HEK293T (cell line): ENCODE results near the gene RAB11FIP4.

Source experiments
- CTCF ChIA-PET: fragments of 350-600 bp; formaldehyde crosslinking; extraction: SDS; loops from one replicate; lab custom pipeline; 2021; ENCODE audit warnings: antibody characterized with exemption, inconsistent platforms; lab: Yijun Ruan, JAX
- POLR2A ChIA-PET: fragments of 350-600 bp; formaldehyde crosslinking; extraction: SDS; loops from one replicate; lab custom pipeline; 2020; ENCODE audit warnings: antibody characterized with exemption, inconsistent platforms; lab: Yijun Ruan, JAX
- DNase-seq: peaks from one replicate; pipeline ENCODE4 v3.0.0; 2012; ENCODE audit warnings: mixed read lengths; ENCODE audit errors: extremely low spot score
- ARNT ChIP-seq: fragments of 450-650 bp; IDR thresholded peaks from 2 replicates; pipeline ENCODE4 v1.6.1; 2017; ENCODE audit warnings: mild to moderate bottlenecking
- BHLHE40 ChIP-seq: fragments of 450-650 bp; IDR thresholded peaks from 2 replicates; pipeline ENCODE4 v1.6.1; 2016; ENCODE audit warnings: mild to moderate bottlenecking, moderate library complexity, borderline replicate concordance
- CTBP1 ChIP-seq: fragments of 450-650 bp; IDR thresholded peaks from 2 replicates; pipeline ENCODE4 v1.6.1; 2016; ENCODE audit warnings: borderline replicate concordance
- ELF4 ChIP-seq: fragments of 450-650 bp; IDR thresholded peaks from 2 replicates; pipeline ENCODE4 v1.6.1; 2017; ENCODE audit warnings: antibody characterized with exemption
- FOXA1 ChIP-seq: fragments of 450-650 bp; IDR thresholded peaks from 2 replicates; pipeline ENCODE4 v1.6.1; 2016; ENCODE audit warnings: mild to moderate bottlenecking
- FOXK2 ChIP-seq: fragments of 450-650 bp; IDR thresholded peaks from 2 replicates; pipeline ENCODE4 v1.6.1; 2016; ENCODE audit warnings: mild to moderate bottlenecking
- FOXM1 ChIP-seq: fragments of 450-650 bp; IDR thresholded peaks from 2 replicates; pipeline ENCODE4 v1.6.1; 2017; ENCODE audit warnings: mild to moderate bottlenecking, borderline replicate concordance
- HDGF ChIP-seq: fragments of 450-650 bp; IDR thresholded peaks from 2 replicates; pipeline ENCODE4 v1.6.1; 2017; ENCODE audit warnings: antibody characterized with exemption, borderline replicate concordance
- L3MBTL2 ChIP-seq: fragments of 450-650 bp; conservative IDR thresholded peaks from 2 replicates; pipeline ENCODE4 v1.6.1; 2016; ENCODE audit warnings: mild to moderate bottlenecking
- LEF1 ChIP-seq: fragments of 450-650 bp; IDR thresholded peaks from 2 replicates; pipeline ENCODE4 v1.6.1; 2017; ENCODE audit warnings: mild to moderate bottlenecking, borderline replicate concordance
- NFRKB ChIP-seq: fragments of 450-650 bp; IDR thresholded peaks from 2 replicates; pipeline ENCODE4 v1.6.1; 2016; ENCODE audit warnings: mild to moderate bottlenecking, moderate library complexity
- PKNOX1 ChIP-seq: fragments of 450-650 bp; IDR thresholded peaks from 2 replicates; pipeline ENCODE4 v1.6.1; 2016
- SP1 ChIP-seq: fragments of 450-650 bp; IDR thresholded peaks from 2 replicates; pipeline ENCODE4 v1.6.1; 2017
- SUZ12 ChIP-seq: fragments of 450-650 bp; IDR thresholded peaks from 2 replicates; pipeline ENCODE4 v1.6.1; 2016; ENCODE audit warnings: mild to moderate bottlenecking
- TARDBP ChIP-seq: fragments of 450-650 bp; IDR thresholded peaks from 2 replicates; pipeline ENCODE4 v1.6.1; 2016
- ZNF384 ChIP-seq: fragments of 450-650 bp; IDR thresholded peaks from 2 replicates; pipeline ENCODE4 v1.6.1; 2016

The RAB11FIP4 gene

GRCh38 chr17:31397256-31397939 lies 5.9 kb downstream of the RAB11FIP4 start:
- TF ChIP-seq NFRKB: no peak
- ChIA-PET CTCF (interaction anchor here (1.1 kb wide), 1 partner anchor 8 kb away, joined by 3 read pairs; no protein-coding TSS in a partner anchor), POLR2A (no interaction called here)
- no peak for DNase-seq

GRCh38 chr17:31398381-31399311 lies 7.2 kb downstream of the RAB11FIP4 start:
- TF ChIP-seq CTBP1: no peak
- POLR2A ChIA-PET: no interaction called here
- DNase-seq: no peak
- CTCF ChIA-PET: interaction anchor here (0.6 to 1.1 kb wide), 2 partner anchors 9 to 1852 kb away, joined by 3 read pairs; no protein-coding TSS in a partner anchor

GRCh38 chr17:31400481-31400950 lies 9.0 kb downstream of the RAB11FIP4 start:
- no peak for DNase-seq
- POLR2A ChIA-PET: no interaction called here
- CTCF ChIA-PET: interaction anchor here (1.0 kb wide), 1 partner anchor 11 kb away, joined by 4 read pairs; no protein-coding TSS in a partner anchor
- no peak for TF ChIP-seq SP1
- TF ChIP-seq FOXA1: no peak
- TF ChIP-seq BHLHE40: no peak
- no peak for TF ChIP-seq CTBP1
- no peak for TF ChIP-seq LEF1
- TF ChIP-seq ARNT: no peak
- TF ChIP-seq SUZ12: no peak
- no peak for TF ChIP-seq ELF4

GRCh38 chr17:31401456-31402254 lies 10.2 kb downstream of the RAB11FIP4 start:
- POLR2A ChIA-PET: no interaction called here
- DNase-seq: no peak
- CTCF ChIA-PET: interaction anchor here (1.0 kb wide), 1 partner anchor 12 kb away, joined by 4 read pairs; no protein-coding TSS in a partner anchor
- TF ChIP-seq PKNOX1 (no peak), HDGF (no peak), SUZ12 (no peak)

- no peak for DNase-seq
- TF ChIP-seq L3MBTL2 (no peak), FOXM1 (no peak), ELF4 (no peak), FOXK2 (no peak), TARDBP (no peak), NFRKB (no peak), SP1 (no peak)
- POLR2A ChIA-PET: no interaction called here
- CTCF ChIA-PET: interaction anchor here (1.7 kb wide), 1 partner anchor 15 kb away, joined by 9 read pairs; no protein-coding TSS in a partner anchor
Measured at GRCh38 chr17:31404028-31404949, 12.8 kb downstream of the RAB11FIP4 start.

GRCh38 chr17:31405890-31406371 lies 14.5 kb downstream of the RAB11FIP4 start:
- TF ChIP-seq SP1 (no peak), LEF1 (no peak), BHLHE40 (no peak), NFRKB (no peak), ZNF384 (no peak), FOXM1 (no peak), TARDBP (no peak), ARNT (no peak), SUZ12 (no peak), HDGF (no peak), CTBP1 (no peak), PKNOX1 (no peak), ELF4 (no peak), FOXK2 (no peak), L3MBTL2 (no peak), FOXA1 (no peak)
- ChIA-PET CTCF (interaction anchor here (0.6 to 1.7 kb wide), 3 partner anchors 10 to 118 kb away, joined by 3 to 9 read pairs (median 6); no protein-coding TSS in a partner anchor), POLR2A (no interaction called here)
- no peak for DNase-seq
